ENCODE results near the gene MCF2L.
A peak's percentile ranks its signal among the peaks of the same experiment; 100 is the strongest.
"Not testable (repeated sequence)": the region's sequence is repeated elsewhere in the genome, so short reads cannot be mapped to it uniquely, and the experiment has no call there.

Gene MCF2L

GRCh38 chr13:113017506-113018215 is 48.6 kb downstream of the MCF2L start:
- no peak for DNase-seq (ENCODE audit: low spot score)

- no peak for DNase-seq (ENCODE audit: low spot score)
These were observed 49.9 kb downstream of the MCF2L start for GRCh38 chr13:113018676-113019465.

GRCh38 chr13:113020323-113021080 is 51.5 kb downstream of the MCF2L start:
- no peak for DNase-seq (ENCODE audit: low spot score)

GRCh38 chr13:113021391-113021790 is 52.4 kb downstream of the MCF2L start:
- no peak for DNase-seq (ENCODE audit: low spot score)

- DNase-seq (ENCODE audit: low spot score) = peak; percentile 60
These were observed 52.8 kb downstream of the MCF2L start for GRCh38 chr13:113021811-113022210.

GRCh38 chr13:113022391-113022744 is 53.4 kb downstream of the MCF2L start:
- DNase-seq (ENCODE audit: low spot score) = no peak

- peak; percentile 93 for DNase-seq (ENCODE audit: low spot score)
These were observed 53.9 kb downstream of the MCF2L start for GRCh38 chr13:113022745-113023574.

- no peak for DNase-seq (ENCODE audit: low spot score)
These were observed 54.8 kb downstream of the MCF2L start for GRCh38 chr13:113023694-113024430.

GRCh38 chr13:113024466-113024865 is 55.5 kb downstream of the MCF2L start:
- no peak for DNase-seq (ENCODE audit: low spot score)

- no peak for DNase-seq (ENCODE audit: low spot score)
These were observed 57.4 kb downstream of the MCF2L start for GRCh38 chr13:113026391-113026910.

GRCh38 chr13:113027095-113027494 is 58.1 kb downstream of the MCF2L start:
- no peak for DNase-seq (ENCODE audit: low spot score)

- no peak for DNase-seq (ENCODE audit: low spot score)
These were observed 58.6 kb downstream of the MCF2L start for GRCh38 chr13:113027566-113027965.

- DNase-seq (ENCODE audit: low spot score) = no peak
These were observed 59.5 kb downstream of the MCF2L start for GRCh38 chr13:113028336-113029060.

- no peak for DNase-seq (ENCODE audit: low spot score)
These were observed 60.0 kb downstream of the MCF2L start for GRCh38 chr13:113029061-113029445.

GRCh38 chr13:113029487-113030258 is 60.7 kb downstream of the MCF2L start:
- peak; percentile 86 for DNase-seq (ENCODE audit: low spot score)

- DNase-seq (ENCODE audit: low spot score) = not testable (repeated sequence)
These were observed 61.2 kb downstream of the MCF2L start for GRCh38 chr13:113030259-113030640.

- no peak for DNase-seq (ENCODE audit: low spot score)
These were observed 62.5 kb downstream of the MCF2L start for GRCh38 chr13:113031465-113031864.

- no peak for DNase-seq (ENCODE audit: low spot score)
These were observed 63.3 kb downstream of the MCF2L start for GRCh38 chr13:113032291-113032690.

GRCh38 chr13:113033054-113033850 is 64.2 kb downstream of the MCF2L start:
- DNase-seq (ENCODE audit: low spot score) = no peak
